Retinal pigment epithelial cell (primary cell): ENCODE data around the gene APP.
"Not testable (repeated sequence)": the region's sequence is repeated elsewhere in the genome, so short reads cannot be mapped to it uniquely, and the experiment has no call there.

Experiments
- DNase-seq: peaks from one replicate; pipeline ENCODE4 v3.0.0-alpha.2; 2010; ENCODE audit warnings: low read depth
- H3K4me3 ChIP-seq: 2 replicates; pipeline ENCODE4 v1.5.1; 2011; ENCODE audit warnings: mild to moderate bottlenecking, low read length, control low read depth, moderate library complexity
- CTCF ChIP-seq: conservative IDR thresholded peaks from 2 replicates; pipeline ENCODE4 v1.5.1; 2011; ENCODE audit warnings: low read depth, low read length, control low read depth, inconsistent platforms

Gene APP

GRCh38 chr21:26085882-26086281, 84.7 kb downstream of the APP start:
- no peak overlapping the region for H3K4me3 ChIP-seq
- DNase-seq = no peak
- no peak for TF ChIP-seq CTCF

GRCh38 chr21:26085127-26085526, 85.4 kb downstream of the APP start:
- H3K4me3 ChIP-seq = no peak overlapping the region
- TF ChIP-seq CTCF = no peak
- no peak for DNase-seq

- no peak overlapping the region for H3K4me3 ChIP-seq
- no peak for TF ChIP-seq CTCF
- no peak for DNase-seq
Measured at GRCh38 chr21:26082549-26082948, 88.0 kb downstream of the APP start.

- not testable (repeated sequence) for DNase-seq, H3K4me3 ChIP-seq
Measured at GRCh38 chr21:26081175-26081760, 89.3 kb downstream of the APP start.

- no peak for DNase-seq
- no peak overlapping the region for H3K4me3 ChIP-seq
- TF ChIP-seq CTCF = no peak
Measured at GRCh38 chr21:26080211-26080610, 90.4 kb downstream of the APP start.

GRCh38 chr21:26079366-26079765, 91.2 kb downstream of the APP start:
- TF ChIP-seq CTCF = no peak
- H3K4me3 ChIP-seq = no peak overlapping the region
- peak; percentile 69 for DNase-seq

- DNase-seq = no peak
- no peak for TF ChIP-seq CTCF
Measured at GRCh38 chr21:26077521-26077920, 93.0 kb downstream of the APP start.

More at GRCh38 chr21:26077521-26077920, 93.0 kb downstream of the APP start:
- no peak overlapping the region for H3K4me3 ChIP-seq
